H1 (cell line): ENCODE measurements around the gene PDZRN3. TPM values are rescaled to one million over a fixed set of nuclear protein-coding genes. Genes with fewer than 3 reads are reported as not detected.

Experiments used
- CTCF ChIA-PET: fragments of 300-600 bp; sonication (Branson Sonifier 250); formaldehyde crosslinking; loops from one replicate; lab custom pipeline; 2021; ENCODE audit not compliant: partially characterized antibody; lab: Charles Lee
- POLR2A ChIA-PET: fragments of 300-600 bp; sonication (Branson Sonifier 250); formaldehyde crosslinking; loops from one replicate; lab custom pipeline; 2021; ENCODE audit warnings: inconsistent platforms; ENCODE audit not compliant: partially characterized antibody; lab: Charles Lee
- DNase-seq, 2 experiments: peaks; one replicate each; pipeline versions ENCODE4 v3.0.0 to v3.0.0-alpha.2; 2010 to 2022; ENCODE audit warnings: low spot score in 2 of 2, low read depth in 1 of 2, mixed read lengths in 1 of 2
- FAIRE-seq: peaks from 2 replicates; lab custom pipeline; 2011; peaks lifted over from hg19 to GRCh38; lab: Jason Lieb, UNC
- H2AFZ ChIP-seq: 2 replicates; pipeline ENCODE4 v1.8.1; 2012; ENCODE audit warnings: low read length, inconsistent platforms
- H2AK5ac ChIP-seq: 2 replicates; pipeline ENCODE4 v1.6.1; 2013; ENCODE audit warnings: low read depth, low read length
- H2BK120ac ChIP-seq: replicated peaks from 2 replicates; pipeline ENCODE3; 2013; ENCODE audit warnings: low read depth, low read length, inconsistent platforms
- H2BK12ac ChIP-seq: 2 replicates; pipeline ENCODE4 v1.6.1; 2013; ENCODE audit warnings: low read depth, low read length
- H2BK15ac ChIP-seq: 2 replicates; pipeline ENCODE4 v1.6.1; 2013; ENCODE audit warnings: low read length
- H2BK20ac ChIP-seq: 2 replicates; pipeline ENCODE4 v1.6.1; 2013; ENCODE audit warnings: low read length
- H2BK5ac ChIP-seq: 2 replicates; pipeline ENCODE4 v1.6.1; 2013; ENCODE audit warnings: low read depth, low read length
- H3K14ac ChIP-seq: 2 replicates; pipeline ENCODE4 v1.6.1; 2013; ENCODE audit warnings: inconsistent platforms; ENCODE audit not compliant: insufficient read length
- H3K18ac ChIP-seq: 2 replicates; pipeline ENCODE4 v1.6.1; 2013; ENCODE audit warnings: low read length; ENCODE audit errors: extremely low read depth
- H3K23ac ChIP-seq: 2 replicates; pipeline ENCODE4 v1.6.1; 2013; ENCODE audit warnings: inconsistent platforms; ENCODE audit not compliant: insufficient read length
- H3K23me2 ChIP-seq: 2 replicates; pipeline ENCODE4 v1.6.1; 2013; ENCODE audit warnings: low read depth, low read length
- H3K27ac ChIP-seq: 2 replicates; pipeline ENCODE4 v1.6.1; 2011; ENCODE audit warnings: low read depth, low read length, inconsistent platforms
- H3K27me3 ChIP-seq, 4 experiments: replicated peaks in 1 of 4; 1 replicate in 1 of 4; 2 replicates in 3 of 4; pipeline versions ENCODE4 v1.6.1 to v1.8.1; 2011 to 2013; ENCODE audit warnings: low read length in 3 of 4, mild to moderate bottlenecking in 3 of 4, inconsistent platforms in 2 of 4, mixed read lengths in 2 of 4, moderate library complexity in 1 of 4; ENCODE audit not compliant: control insufficient read depth in 3 of 4, insufficient read depth in 3 of 4; ENCODE audit errors: extremely low read depth in 1 of 4
- H3K36me3 ChIP-seq, 4 experiments: 2 replicates each; pipeline versions ENCODE4 v1.6.1 to v1.8.1; 2011 to 2013; ENCODE audit warnings: mild to moderate bottlenecking in 4 of 4, low read length in 3 of 4, moderate library complexity in 2 of 4, control low read depth in 1 of 4, inconsistent platforms in 1 of 4; ENCODE audit not compliant: insufficient read depth in 4 of 4, control insufficient read depth in 2 of 4
- H3K4ac ChIP-seq: replicated peaks from 2 replicates; pipeline ENCODE3; 2013; ENCODE audit warnings: low read length, low read depth, mixed read lengths, inconsistent platforms; ENCODE audit not compliant: insufficient read length
- H3K4me1 ChIP-seq, 4 experiments: replicated peaks in 1 of 4; 1 replicate in 1 of 4; 2 replicates in 3 of 4; pipeline versions ENCODE4 v1.6.1 to v1.8.1; 2011 to 2013; ENCODE audit warnings: low read length in 3 of 4, inconsistent platforms in 2 of 4, mixed read lengths in 1 of 4; ENCODE audit not compliant: insufficient read depth in 4 of 4, control insufficient read depth in 3 of 4
- H3K4me2 ChIP-seq, 2 experiments: 2 replicates each; pipeline versions ENCODE4 v1.6.1 to v1.8.1; 2011 to 2013; ENCODE audit warnings: low read depth in 2 of 2, low read length in 2 of 2, control low read depth in 1 of 2, inconsistent platforms in 1 of 2, mild to moderate bottlenecking in 1 of 2; ENCODE audit not compliant: insufficient read depth in 1 of 2
- H3K4me3 ChIP-seq, 4 experiments: fragments of 200-600, 300-600 bp in 1 of 4; sonication (generic), shearing (Covaris generic), sonication (Bioruptor Twin) in 1 of 4; 2 replicates each; pipeline versions ENCODE4 v1.5.1 to v1.8.1; 2011 to 2016; ENCODE audit warnings: low read length in 4 of 4, low read depth in 3 of 4, control low read depth in 2 of 4, inconsistent platforms in 2 of 4, mild to moderate bottlenecking in 2 of 4, mixed read lengths in 1 of 4, moderate library complexity in 1 of 4; ENCODE audit not compliant: insufficient read depth in 2 of 4; ENCODE audit errors: extremely low read depth in 1 of 4
- H3K56ac ChIP-seq: replicated peaks from 2 replicates; pipeline ENCODE3; 2013; ENCODE audit warnings: low read depth, mild to moderate bottlenecking, mixed read lengths, low read length, inconsistent platforms; ENCODE audit not compliant: insufficient read length
- H3K79me1 ChIP-seq: 2 replicates; pipeline ENCODE4 v1.6.1; 2013; ENCODE audit warnings: low read depth, low read length, control low read depth
- H3K79me2 ChIP-seq, 2 experiments: 2 replicates each; pipeline versions ENCODE4 v1.6.1 to v1.8.1; 2012 to 2013; ENCODE audit warnings: low read length in 2 of 2, mild to moderate bottlenecking in 2 of 2, inconsistent platforms in 1 of 2; ENCODE audit not compliant: insufficient read depth in 2 of 2, control insufficient read depth in 1 of 2
- H3K9ac ChIP-seq, 4 experiments: replicated peaks in 1 of 4; 1 replicate in 1 of 4; 2 replicates in 3 of 4; pipeline versions ENCODE4 v1.6.1 to v1.8.1; 2011 to 2013; ENCODE audit warnings: low read depth in 3 of 4, low read length in 3 of 4, control low read depth in 2 of 4, mild to moderate bottlenecking in 2 of 4, moderate library complexity in 2 of 4, inconsistent platforms in 1 of 4; ENCODE audit errors: extremely low read depth in 1 of 4
- H3K9me3 ChIP-seq, 2 experiments: 2 replicates each; pipeline versions ENCODE4 v1.6.1 to v1.8.1; 2012 to 2013; ENCODE audit warnings: mild to moderate bottlenecking in 2 of 2, moderate library complexity in 2 of 2, control low read depth in 1 of 2, inconsistent platforms in 1 of 2, low read depth in 1 of 2, low read length in 1 of 2, mixed read lengths in 1 of 2; ENCODE audit not compliant: insufficient read depth in 2 of 2
- H4K20me1 ChIP-seq, 2 experiments: replicated peaks in 1 of 2; 2 replicates each; pipeline versions ENCODE3 to v1.8.1; 2011 to 2013; ENCODE audit warnings: inconsistent platforms in 2 of 2, low read length in 2 of 2, mild to moderate bottlenecking in 1 of 2; ENCODE audit not compliant: insufficient read depth in 2 of 2, control insufficient read depth in 1 of 2
- H4K5ac ChIP-seq: 2 replicates; pipeline ENCODE4 v1.6.1; 2013; ENCODE audit warnings: low read length, low read depth, mixed read lengths, inconsistent platforms; ENCODE audit not compliant: insufficient read length
- H4K8ac ChIP-seq: 2 replicates; pipeline ENCODE4 v1.8.0; 2013; ENCODE audit warnings: mild to moderate bottlenecking, moderate library complexity, low read length, inconsistent platforms; ENCODE audit not compliant: insufficient read depth; ENCODE audit errors: extremely low read depth
- H4K91ac ChIP-seq: replicated peaks from 2 replicates; pipeline ENCODE3; 2013; ENCODE audit warnings: low read length, mixed read lengths, inconsistent platforms; ENCODE audit not compliant: insufficient read length
- CBX5 ChIP-seq: fragments of 300-800, 300-1000 bp; sonication (generic); IDR thresholded peaks from 2 replicates; pipeline ENCODE4 v1.7.1; 2016; ENCODE audit warnings: antibody characterized with exemption, low read length, low read depth
- CHD2 ChIP-seq: IDR thresholded peaks from 2 replicates; pipeline ENCODE4 v1.6.1; 2012; ENCODE audit warnings: low read length, improper control_type of control experiment
- HDAC2 ChIP-seq, 2 experiments: fragments of 300-600 bp in 1 of 2; sonication (generic) in 1 of 2; IDR thresholded peaks; 2 replicates each; pipeline ENCODE4 v1.6.1; 2011 to 2012; ENCODE audit warnings: low read depth in 2 of 2, low read length in 2 of 2, mild to moderate bottlenecking in 2 of 2, moderate library complexity in 2 of 2, borderline replicate concordance in 1 of 2, inconsistent platforms in 1 of 2
- HDAC6 ChIP-seq: IDR thresholded peaks from one replicate; pipeline ENCODE4 v1.7.1; 2012; ENCODE audit warnings: low read depth, mild to moderate bottlenecking, inconsistent platforms, low read length, moderate library complexity
- JUN ChIP-seq: IDR thresholded peaks from 2 replicates; pipeline ENCODE4 v1.6.1; 2011; ENCODE audit warnings: low read depth, mild to moderate bottlenecking, improper control_type of control experiment, low read length
- KDM5A ChIP-seq: fragments of 200-600 bp; IDR thresholded peaks from 2 replicates; pipeline ENCODE4 v1.7.1; 2012; ENCODE audit warnings: mild to moderate bottlenecking, low read length, inconsistent platforms, mixed read lengths
- PHF8 ChIP-seq: fragments of 200-600 bp; sonication (generic); conservative IDR thresholded peaks from 2 replicates; pipeline ENCODE4 v1.7.1; 2012; ENCODE audit warnings: low read depth, mild to moderate bottlenecking, inconsistent platforms, low read length, moderate library complexity
- SIRT6 ChIP-seq: IDR thresholded peaks from one replicate; pipeline ENCODE4 v1.7.1; 2012; ENCODE audit warnings: low read length, inconsistent platforms
- SIX5 ChIP-seq: IDR thresholded peaks from 2 replicates; pipeline ENCODE4 v1.6.1; 2011; ENCODE audit warnings: mild to moderate bottlenecking, low read depth, low read length
- SP2 ChIP-seq: IDR thresholded peaks from 2 replicates; pipeline ENCODE4 v1.6.1; 2012; ENCODE audit warnings: mild to moderate bottlenecking, low read length, inconsistent platforms
- TEAD4 ChIP-seq: IDR thresholded peaks from 2 replicates; pipeline ENCODE4 v1.6.1; 2012; ENCODE audit warnings: low read depth, low read length, inconsistent platforms, mixed read lengths
- WGBS, 2 experiments: shearing (Covaris generic) in 1 of 2; methylation state at CpG; one replicate each; pipeline versions ENCODE4 v1.1.6 to v1.1.7; 2013 to 2015; ENCODE audit warnings: low lambda C conversion rate in 2 of 2, mixed read lengths in 2 of 2, inconsistent platforms in 1 of 2, low coverage in 1 of 2, missing lambda C conversion rate in 1 of 2; ENCODE audit not compliant: insufficient replicate concordance in 2 of 2, insufficient coverage in 1 of 2, insufficient read length in 1 of 2; ENCODE audit errors: extremely low coverage in 1 of 2, missing lambda C conversion rate in 1 of 2; 5-methylcytosine and 5-hydroxymethylcytosine counted together
- polyA plus RNA-seq, 7 experiments: library from polyadenylated mRNA; depleted of rRNA in 3 of 7; stranded (reverse) in 5 of 7; unstranded in 2 of 7; fragments of >200 nt in 5 of 7; fragments of 200-250 nt in 2 of 7; gene quantifications; 1 replicate in 5 of 7; 2 replicates in 1 of 7; 4 replicates in 1 of 7; pipeline versions ENCODE4 v1.2.1 to v1.2.3, GENCODE V29; 2011 to 2013; ENCODE audit warnings: missing spikeins in 2 of 7, mixed read lengths in 2 of 7
- total RNA-seq: library from RNA; stranded (reverse); fragmentation: NEBNext Ultra II Directional; extraction: Animal tissue kit (Norgen Biotek cat#: 25700); gene quantifications from 2 replicates; pipeline ENCODE4 v1.2.1, GENCODE V29; 2021
- TF ChIP-seq, protein P1 (sequence below): IDR thresholded peaks from 2 replicates; pipeline ENCODE4 v1.6.1; 2012; ENCODE audit warnings: inconsistent platforms
- TF ChIP-seq, protein P2 (sequence below): IDR thresholded peaks from 2 replicates; pipeline ENCODE4 v1.6.1; 2012; ENCODE audit warnings: inconsistent platforms

PDZRN3 gene
- total and polyA plus RNA-seq, 2 of the 8 experiments (the other 6 are each of a cell fraction or from before 2014, with no cell fraction given), result 4.2 to 20.5 TPM

DNA sequence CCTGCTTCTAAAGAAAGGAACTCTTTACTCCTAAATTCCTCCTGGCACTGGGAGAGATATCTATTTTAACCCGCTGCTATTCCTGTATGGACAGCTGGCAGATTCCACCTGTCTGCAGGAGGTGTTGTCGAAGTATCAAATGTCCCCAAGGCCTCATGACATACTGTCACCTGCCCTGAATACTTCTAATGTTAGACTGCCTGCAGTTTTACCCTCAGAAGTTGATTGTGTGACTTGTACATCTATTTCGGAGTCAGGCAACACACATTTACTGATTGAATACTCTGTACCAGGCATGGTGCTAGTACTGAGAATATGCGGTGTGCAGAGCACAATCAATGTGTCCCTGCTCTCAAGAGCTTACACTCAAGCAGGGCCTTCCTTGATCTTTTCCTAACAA, 38.6 kb downstream of the PDZRN3 start:
- DNase-seq (no peak), FAIRE-seq (no peak)
- Histone ChIP-seq H2AK5ac (no peak overlapping the region), H3K4ac (no peak overlapping the region), H3K36me3 (no peaks in the 10 kb centered on the region), H2BK120ac (no peak overlapping the region), H2BK20ac (no peak overlapping the region), H4K91ac (no peak overlapping the region), H3K79me1 (no peaks in the 10 kb centered on the region), H3K27ac (no peak overlapping the region), H3K4me2 (no peak overlapping the region), H3K4me3 (no peak overlapping the region), H3K4me1 (no peaks in the 10 kb centered on the region), H4K8ac (no peak overlapping the region), H2AFZ (no peak overlapping the region), H2BK5ac (no peak overlapping the region), H2BK15ac (no peak overlapping the region), H3K9ac (no peak overlapping the region), H3K9me3 (no peaks in the 10 kb centered on the region), H3K79me2 (no peaks in the 10 kb centered on the region), H4K5ac (no peak overlapping the region), H3K14ac (no peak overlapping the region), H4K20me1 (peaks cover 0 to 4% of the 10 kb centered on the region in 2 experiments), H3K23ac (no peak overlapping the region), H3K27me3 (no peaks in the 10 kb centered on the region; a peak in 1 of 7 replicates), H3K18ac (no peak overlapping the region), H3K56ac (no peak overlapping the region), H2BK12ac (no peak overlapping the region), H3K23me2 (no peaks in the 10 kb centered on the region)
- ChIA-PET POLR2A (no interaction called here), CTCF (interaction anchor here (1.3 kb wide), 1 partner anchor 11 kb away, joined by 4 read pairs; no protein-coding TSS in a partner anchor)
- WGBS, 2 experiments, result 87% methylated on average over 4 of the region's 4 CpGs; no CpG with 5 or more reads in 1 of the 2 experiments
- TF ChIP-seq, protein P1, sequence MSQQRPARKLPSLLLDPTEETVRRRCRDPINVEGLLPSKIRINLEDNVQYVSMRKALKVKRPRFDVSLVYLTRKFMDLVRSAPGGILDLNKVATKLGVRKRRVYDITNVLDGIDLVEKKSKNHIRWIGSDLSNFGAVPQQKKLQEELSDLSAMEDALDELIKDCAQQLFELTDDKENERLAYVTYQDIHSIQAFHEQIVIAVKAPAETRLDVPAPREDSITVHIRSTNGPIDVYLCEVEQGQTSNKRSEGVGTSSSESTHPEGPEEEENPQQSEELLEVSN, result no peak
- TF ChIP-seq TEAD4 (no peak), SIRT6 (no peak), PHF8 (no peak), CHD2 (no peak), HDAC2 (IDR thresholded peaks at IDR 0.05; ENCODE audit: borderline replicate concordance in 1 of 2, low read depth in 2 of 2, low read length in 2 of 2) (no peak), JUN (no peak), KDM5A (no peak), CBX5 (no peak), HDAC6 (no peak), SP2 (no peak), SIX5 (no peak)
- TF ChIP-seq, protein P2, sequence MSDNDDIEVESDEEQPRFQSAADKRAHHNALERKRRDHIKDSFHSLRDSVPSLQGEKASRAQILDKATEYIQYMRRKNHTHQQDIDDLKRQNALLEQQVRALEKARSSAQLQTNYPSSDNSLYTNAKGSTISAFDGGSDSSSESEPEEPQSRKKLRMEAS, result no peak
